Left ventricle myocardium inferior (tissue), 1 donor: ENCODE results near the gene LARGE1. TPM values are rescaled to one million over a fixed set of nuclear protein-coding genes. Genes with fewer than 3 reads are reported as not detected.
A peak's percentile ranks its signal among the peaks of the same experiment; 100 is the strongest.

Experiments
- DNase-seq: peaks from one replicate; pipeline ENCODE4 v3.0.0-alpha.2; 2020
- H3K27ac ChIP-seq: fragments of 200-600 bp; replicated peaks from 2 replicates; pipeline ENCODE4 v1.8.0; 2021
- H3K27me3 ChIP-seq: fragments of 200-600 bp; 2 replicates; pipeline ENCODE4 v1.8.0; 2021; ENCODE audit warnings: low read depth
- H3K36me3 ChIP-seq: fragments of 200-600 bp; 2 replicates; pipeline ENCODE4 v1.8.0; 2021
- H3K4me1 ChIP-seq: fragments of 200-600 bp; 2 replicates; pipeline ENCODE4 v1.8.0; 2021
- H3K4me3 ChIP-seq: fragments of 200-600 bp; 2 replicates; pipeline ENCODE4 v1.8.0; 2021; ENCODE audit warnings: mild to moderate bottlenecking, moderate library complexity
- H3K9me3 ChIP-seq: fragments of 200-600 bp; replicated peaks from 2 replicates; pipeline ENCODE4 v1.8.0; 2021
- CTCF ChIP-seq: fragments of 200-600 bp; IDR thresholded peaks from 2 replicates; pipeline ENCODE4 v1.8.0; 2021; ENCODE audit warnings: antibody characterized with exemption, mild to moderate bottlenecking, borderline replicate concordance
- intact Hi-C: fragments of 100-400 bp; cut with micrococcal nuclease; formaldehyde crosslinking; loops from one replicate; pipeline ENCODE4 v1.11.0; 2022
- total RNA-seq: library from RNA; stranded (reverse); fragmentation: NEBNext Ultra II Directional; extraction: Animal tissue kit (Norgen Biotek cat#: 25700); gene quantifications from one replicate; pipeline ENCODE4 v1.2.1, GENCODE V29; 2021
- donor health status: DM: no; HTN: yes; CAD: no; lungs with severe emphysema.

LARGE1 gene
- total RNA-seq, 1 donor from 2014 or later, result 117 TPM

DNA sequence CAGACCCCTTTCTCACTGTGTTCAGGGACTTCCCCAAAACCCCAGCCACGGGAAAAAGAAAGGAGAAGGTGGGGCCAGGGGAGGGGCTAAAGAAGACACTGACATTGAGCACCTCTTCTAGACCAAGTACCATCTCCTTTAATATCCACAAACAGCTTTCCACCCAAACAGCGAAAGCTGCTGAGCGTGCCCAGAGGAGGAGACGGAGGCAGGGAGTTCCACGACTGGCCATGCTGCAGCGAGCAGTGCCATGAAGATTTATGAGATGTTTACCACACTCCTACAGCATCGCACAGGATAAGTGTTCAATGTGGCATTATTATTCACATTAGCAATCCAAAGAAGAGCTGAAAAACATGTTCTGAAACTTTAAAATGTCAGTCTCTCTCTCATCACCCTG, 127.4 kb downstream of the LARGE1 start:
- no peak for DNase-seq
- H3K4me1 ChIP-seq, result peaks cover 39% of the 10 kb centered on the region
- peaks cover 18% of the 10 kb centered on the region for H3K9me3 ChIP-seq
- no peak for TF ChIP-seq CTCF
- no peaks in the 10 kb centered on the region for H3K27me3 ChIP-seq
- peak overlapping the region; percentile 17 for H3K4me3 ChIP-seq
- H3K36me3 ChIP-seq, result peaks cover 14% of the 10 kb centered on the region
- peak overlapping the region; percentile 45 for H3K27ac ChIP-seq
- intact Hi-C loops, result no loop called here

- H3K27ac ChIP-seq, result no peak overlapping the region
- H3K36me3 ChIP-seq, result peaks cover 14% of the 10 kb centered on the region
- H3K4me1 ChIP-seq, result peaks cover 61% of the 10 kb centered on the region
- DNase-seq, result no peak
- intact Hi-C loops, result no loop called here
- no peaks in the 10 kb centered on the region for H3K27me3 ChIP-seq
- TF ChIP-seq CTCF, result no peak
- H3K9me3 ChIP-seq, result peaks cover 19% of the 10 kb centered on the region
- no peak overlapping the region for H3K4me3 ChIP-seq
Measured at GRCh38 chr22:33789690-33790253, 130.5 kb downstream of the LARGE1 start.

DNA sequence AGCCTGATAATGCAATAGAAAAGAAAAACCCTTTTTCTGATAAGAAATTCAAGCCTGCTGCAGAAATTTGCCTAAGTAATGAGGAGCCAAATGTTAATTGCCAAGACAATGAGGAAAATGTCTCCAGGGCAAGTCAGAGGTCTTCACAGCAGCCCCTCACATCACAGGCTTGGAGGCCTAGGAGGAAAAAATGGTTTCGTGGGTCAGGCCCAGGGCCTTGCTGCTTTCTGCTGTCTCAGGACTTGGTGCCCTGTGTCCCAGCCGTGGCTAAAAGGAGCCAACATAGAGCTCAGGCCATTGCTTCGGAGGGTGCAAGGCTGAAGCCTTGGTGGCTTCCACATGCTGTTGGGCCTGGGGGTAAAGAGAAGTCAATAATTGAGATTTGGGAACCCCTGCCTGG, 131.3 kb downstream of the LARGE1 start:
- DNase-seq, result no peak
- Histone ChIP-seq H3K4me1 (peaks cover 54% of the 10 kb centered on the region), H3K4me3 (no peak overlapping the region), H3K36me3 (peaks cover 14% of the 10 kb centered on the region), H3K9me3 (peaks cover 19% of the 10 kb centered on the region), H3K27me3 (no peaks in the 10 kb centered on the region), H3K27ac (no peak overlapping the region)
- intact Hi-C loops, result no loop called here
- TF ChIP-seq CTCF, result no peak

- peaks cover 19% of the 10 kb centered on the region for H3K9me3 ChIP-seq
- H3K4me3 ChIP-seq, result no peak overlapping the region
- no peaks in the 10 kb centered on the region for H3K27me3 ChIP-seq
- no peak overlapping the region for H3K27ac ChIP-seq
- DNase-seq, result no peak
- H3K4me1 ChIP-seq, result peaks cover 43% of the 10 kb centered on the region
- peaks cover 14% of the 10 kb centered on the region for H3K36me3 ChIP-seq
- intact Hi-C loops, result no loop called here
- no peak for TF ChIP-seq CTCF
Measured at GRCh38 chr22:33787645-33788456, 132.4 kb downstream of the LARGE1 start.

GRCh38 chr22:33786149-33786548, 134.1 kb downstream of the LARGE1 start:
- TF ChIP-seq CTCF, result no peak
- Histone ChIP-seq H3K4me3 (no peak overlapping the region), H3K27ac (peak overlapping the region; percentile 52), H3K9me3 (peaks cover 19% of the 10 kb centered on the region), H3K4me1 (peaks cover 34% of the 10 kb centered on the region), H3K27me3 (no peaks in the 10 kb centered on the region), H3K36me3 (peaks cover 14% of the 10 kb centered on the region)
- intact Hi-C loops, result no loop called here
- no peak for DNase-seq
